NOMO-1 (cell line): ENCODE results near the gene ZNF343.

Experiments used
- DNase-seq, 2 experiments: peaks; one replicate each; lab custom pipeline; 2025; ENCODE audit not compliant: unreplicated experiment in 2 of 2; lab: John Stamatoyannopoulos, UW

ZNF343 gene

DNA sequence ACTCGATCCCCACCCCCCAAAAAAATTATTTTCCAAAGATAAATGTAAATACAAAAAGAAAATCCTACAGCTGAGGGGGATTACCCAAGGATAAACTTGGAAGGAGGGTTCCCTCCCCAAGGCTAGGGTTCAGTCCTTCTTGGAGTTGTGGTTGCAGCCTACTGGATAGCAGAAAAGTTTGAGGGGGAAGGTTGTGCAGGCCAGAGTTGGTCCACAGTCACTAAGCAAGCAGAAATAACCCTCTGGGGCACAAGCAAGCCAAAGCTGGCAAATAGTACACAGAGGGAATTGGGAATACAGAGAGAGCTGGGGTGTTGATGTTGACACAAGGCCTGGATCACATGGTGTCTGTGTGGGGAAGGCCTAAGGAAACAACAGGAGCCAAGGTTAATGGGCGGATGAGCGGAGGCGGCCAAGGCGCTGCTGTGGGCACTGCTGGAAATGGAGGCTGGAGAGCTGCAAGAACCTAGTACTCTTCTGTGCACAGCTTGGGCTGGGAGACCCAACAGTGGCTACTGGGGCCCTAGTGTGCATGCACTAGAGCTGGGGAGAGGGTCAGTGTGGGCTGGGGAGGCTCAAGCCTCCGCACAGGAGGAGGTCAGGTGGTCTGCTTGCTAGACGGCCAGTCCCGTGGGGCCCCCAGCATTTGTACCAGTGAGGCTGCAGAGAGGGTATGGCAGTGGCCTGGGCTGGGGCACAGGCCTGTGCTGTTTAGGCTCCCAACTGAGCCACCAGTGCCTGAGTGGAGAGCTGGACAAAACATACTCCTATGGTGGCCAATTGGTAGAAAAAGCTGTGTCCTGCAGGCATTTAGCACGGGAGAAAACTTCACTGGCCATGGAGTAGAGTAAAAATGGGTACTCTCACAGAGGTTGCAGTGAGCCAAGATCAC lies 32.6 kb downstream of the ZNF343 start:
- no peak for DNase-seq

DNA sequence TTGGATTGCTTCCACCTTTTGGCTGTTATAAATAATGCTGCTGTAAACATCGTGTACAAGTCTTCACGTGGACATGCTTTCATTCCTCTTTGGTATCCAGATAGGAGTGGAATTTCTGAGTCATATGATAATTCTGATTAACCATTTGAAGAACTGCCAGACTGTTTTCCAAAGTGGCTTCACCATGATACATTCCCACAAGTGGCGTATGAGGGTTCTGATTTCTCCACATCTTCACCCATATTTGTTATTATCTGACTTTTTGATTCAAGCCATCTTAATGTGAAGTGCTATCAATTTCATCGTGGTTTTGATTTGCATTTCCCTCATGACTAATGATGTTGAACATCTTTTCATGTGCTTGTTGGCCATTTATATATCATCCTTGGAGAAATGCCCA lies 35.2 kb downstream of the ZNF343 start:
- no peak for DNase-seq

DNA sequence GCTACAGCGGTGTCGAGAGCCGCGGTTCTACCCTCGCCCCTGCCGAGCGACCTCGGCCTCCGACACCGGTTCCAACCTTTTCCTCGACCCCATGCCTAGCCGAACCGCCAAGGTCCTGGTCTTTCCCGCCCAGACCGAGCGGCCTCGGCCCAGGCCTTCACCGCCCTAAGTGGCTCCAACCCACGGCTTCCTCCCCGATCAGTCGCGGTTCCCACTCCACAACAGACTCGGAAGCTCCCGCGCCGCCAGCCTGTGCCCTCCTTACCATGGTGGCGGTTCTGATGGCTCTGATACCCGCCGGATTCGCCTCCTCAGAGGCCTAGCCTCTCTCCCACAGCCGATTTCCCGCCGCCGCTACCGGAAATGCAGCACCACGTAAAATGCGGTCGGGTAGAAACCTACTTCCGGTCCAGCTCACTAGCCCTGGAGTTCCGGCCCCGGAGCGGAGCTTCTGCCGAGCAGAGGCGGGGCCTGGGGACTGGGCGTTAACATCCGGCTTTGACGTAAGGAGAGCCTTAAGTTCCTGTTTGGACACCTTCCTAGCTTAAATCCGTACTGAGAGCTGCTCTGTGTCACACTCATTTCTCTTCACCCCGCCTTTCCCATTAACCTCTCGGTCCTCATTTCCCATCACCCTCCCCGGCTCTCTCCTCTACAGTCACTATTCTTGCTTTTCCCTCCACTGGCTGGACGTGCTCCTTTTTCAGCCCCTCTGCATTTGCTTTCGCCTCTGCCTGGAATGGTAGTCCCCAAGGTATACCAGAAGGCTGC lies 38.1 kb downstream of the ZNF343 start, which contains the start of gene SNRPB:
Gene SNRPB (minus strand): TSS at position 367 of the 771 bp plus-strand sequence. CDS start 99 bp downstream, at position 268.
- DNase-seq = peak; percentile 96 to 98

DNA sequence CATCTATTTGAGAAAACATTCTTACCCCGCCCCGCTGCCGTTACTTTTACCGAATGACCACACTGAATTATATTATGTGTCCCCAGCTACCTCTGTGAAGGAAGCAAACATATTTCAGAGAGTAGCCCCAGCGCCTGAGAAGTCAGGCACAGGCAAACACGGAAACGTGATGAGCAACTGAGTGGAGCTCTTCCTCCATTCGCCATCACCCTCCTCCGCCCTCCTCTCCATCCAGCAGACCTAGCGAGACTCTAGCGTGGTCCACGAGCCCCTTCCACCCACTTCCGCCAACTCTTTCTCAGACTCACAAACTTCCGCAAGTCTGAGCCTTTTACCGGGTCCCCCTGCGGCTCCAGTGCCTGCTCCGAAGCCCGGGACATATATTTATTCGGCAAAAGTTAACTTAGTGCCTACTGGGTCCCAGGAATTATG lies 38.7 kb downstream of the ZNF343 start:
- DNase-seq = peak; percentile 64 to 74

DNA sequence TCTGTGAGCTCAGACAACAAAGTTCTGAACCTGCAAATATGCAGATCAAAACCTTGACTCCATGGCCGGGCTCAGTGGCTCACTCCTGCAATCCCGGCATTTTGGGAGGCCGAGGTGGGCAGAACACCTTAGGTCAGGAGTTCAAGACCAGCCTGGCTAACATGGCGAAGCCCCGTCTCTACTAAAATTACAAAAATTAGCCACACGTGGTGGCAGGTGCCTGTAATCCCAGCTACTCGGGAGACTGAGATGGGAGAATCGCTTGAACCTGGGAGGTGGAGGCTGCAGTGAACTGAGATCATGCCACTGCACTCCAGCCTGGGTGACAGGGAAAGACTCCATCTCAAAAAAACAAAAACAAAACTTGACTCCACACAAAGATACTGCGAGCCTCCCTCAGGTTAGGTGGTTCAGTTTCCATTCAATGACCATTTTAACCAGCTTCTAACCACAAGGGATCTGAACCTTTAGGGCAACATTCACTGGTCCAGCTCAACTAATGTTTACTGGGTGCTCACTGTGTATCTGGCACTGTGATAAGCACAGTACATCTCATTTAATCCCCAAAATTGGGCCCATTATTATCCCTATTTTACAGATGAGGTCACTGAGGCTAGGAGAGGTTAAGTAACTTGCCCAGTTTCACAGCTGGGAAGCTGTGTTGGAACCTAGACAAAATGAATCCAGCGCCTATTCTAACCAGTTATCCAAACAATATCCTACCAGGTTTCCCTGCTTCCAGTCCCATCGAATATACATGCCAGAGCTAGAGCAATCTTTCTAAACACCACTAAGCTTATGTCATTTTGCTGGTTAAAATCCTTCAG lies 39.9 kb downstream of the ZNF343 start:
- no peak for DNase-seq

DNA sequence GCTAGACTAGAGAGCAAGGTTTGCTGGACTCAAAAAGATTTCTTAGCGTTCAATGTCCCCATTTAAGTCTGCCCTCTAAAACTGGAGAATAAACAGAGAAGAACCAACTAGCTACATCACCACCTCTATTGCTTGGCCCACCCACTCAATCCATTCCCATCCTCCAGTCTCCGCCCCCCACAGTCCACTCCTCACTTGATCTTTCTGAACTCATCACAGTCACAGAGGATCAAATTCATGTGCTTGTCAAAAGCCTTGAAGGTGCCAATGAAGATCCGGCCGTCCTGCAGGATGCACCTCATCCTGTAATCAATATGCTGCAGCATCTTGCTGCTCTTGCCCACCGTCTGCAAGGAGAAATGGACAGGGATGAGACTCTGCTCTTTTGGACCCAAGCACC lies 41.3 kb downstream of the ZNF343 start:
- DNase-seq = no peak

- no peak for DNase-seq
Observed at GRCh38 chr20:2465100-2465499, 43.6 kb downstream of the ZNF343 start.

GRCh38 chr20:2463616-2464365 lies 44.9 kb downstream of the ZNF343 start:
- no peak for DNase-seq

DNA sequence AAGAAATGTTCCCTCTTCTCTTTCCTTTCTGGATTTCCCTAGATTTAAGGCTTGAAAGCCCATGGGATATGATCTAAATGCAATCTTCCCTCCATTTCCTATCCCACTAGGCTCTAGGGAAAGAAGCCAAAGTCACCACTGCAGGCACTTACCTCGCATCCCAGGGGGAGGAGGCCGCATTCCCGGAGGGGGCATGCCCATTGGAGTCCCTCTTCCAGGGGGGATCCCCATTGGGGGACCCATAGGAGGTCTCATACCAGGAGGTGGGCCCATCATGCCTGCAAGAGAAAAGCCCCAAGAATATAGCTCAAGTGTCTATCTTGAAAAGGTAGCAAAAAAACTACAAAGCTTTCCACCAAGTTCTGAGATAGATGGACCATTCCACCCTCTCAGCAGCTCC lies 46.2 kb downstream of the ZNF343 start:
- no peak for DNase-seq

GRCh38 chr20:2460752-2461424 lies 47.8 kb downstream of the ZNF343 start:
- DNase-seq = no peak

GRCh38 chr20:2459981-2460751 lies 48.5 kb downstream of the ZNF343 start:
- no peak for DNase-seq

GRCh38 chr20:2458919-2459499 lies 49.7 kb downstream of the ZNF343 start:
- no peak for DNase-seq

GRCh38 chr20:2455771-2456497 lies 52.8 kb downstream of the ZNF343 start:
- no peak for DNase-seq

- no peak for DNase-seq
Observed at GRCh38 chr20:2453792-2454191, 54.9 kb downstream of the ZNF343 start.

GRCh38 chr20:2451939-2452732 lies 56.6 kb downstream of the ZNF343 start:
- peak; percentile 14 to 16 for DNase-seq

DNA sequence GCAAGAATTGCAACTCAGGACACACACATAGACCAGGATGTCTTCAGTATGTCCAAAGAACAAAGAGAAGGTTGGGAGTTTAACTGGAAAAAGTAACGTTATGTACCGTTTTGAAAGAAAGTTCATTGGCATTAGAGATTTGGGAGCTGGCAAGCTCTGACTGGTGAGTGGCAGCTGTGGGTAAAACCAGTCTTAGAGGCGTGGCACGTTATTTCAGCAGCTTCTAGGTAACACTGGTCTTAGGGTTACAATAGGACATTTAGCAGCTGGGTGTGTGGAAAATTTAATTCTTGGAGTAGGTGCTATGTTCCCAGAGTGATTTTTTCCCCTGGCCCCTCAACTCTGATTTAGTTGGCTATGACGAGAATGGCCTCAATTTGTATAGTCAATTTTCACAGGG lies 57.3 kb downstream of the ZNF343 start:
- no peak for DNase-seq

DNA sequence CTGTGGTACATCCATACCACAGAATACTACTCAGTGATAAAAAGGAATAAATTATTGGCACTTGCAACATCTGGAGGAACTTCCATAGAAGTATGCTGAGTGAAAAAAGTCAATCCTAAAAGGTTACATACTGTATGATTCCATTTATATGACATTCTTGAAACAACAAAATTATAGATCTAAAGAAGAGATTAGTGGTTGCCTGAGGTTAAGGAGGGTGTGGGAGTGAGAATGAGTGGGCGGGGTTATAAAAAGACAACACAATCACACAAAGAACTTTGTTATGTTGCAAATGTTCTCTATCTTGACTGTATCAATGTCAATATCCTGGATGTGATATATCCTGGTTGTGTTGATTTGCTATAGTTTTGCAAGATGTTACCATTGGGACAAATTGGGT lies 59.3 kb downstream of the ZNF343 start:
- DNase-seq = no peak
